ENCODE measurements around the gene YY2. TPM values are rescaled to one million over a fixed set of nuclear protein-coding genes. Genes with fewer than 3 reads are reported as not detected.

Gene YY2
- total and polyA plus RNA-seq, 2 of the 4 experiments (the other 2 are of a cell fraction) = 0.72 to 2.5 TPM

DNA sequence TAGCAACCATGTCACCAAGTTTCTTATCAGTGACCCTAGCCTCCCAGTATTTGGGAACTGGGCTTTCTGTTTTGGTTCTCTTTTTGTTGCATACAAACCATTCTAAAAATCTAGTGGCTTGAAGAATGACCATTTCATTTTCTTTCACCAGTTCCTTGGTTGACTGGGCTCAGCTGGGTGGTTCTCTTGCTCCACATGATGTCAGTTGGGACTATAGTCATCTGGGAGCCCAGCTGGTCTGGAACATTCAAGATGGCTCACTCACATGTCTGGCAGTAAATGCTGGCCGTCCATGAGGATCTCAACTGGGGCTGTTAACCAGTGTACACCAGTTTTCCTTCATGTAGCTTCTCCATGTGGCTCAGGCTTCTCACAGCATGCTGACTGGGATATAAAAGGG, 44.0 kb upstream of the YY2 start:
- in situ Hi-C loops (cut with MboI; ENCODE audit: low sequenced_read_pairs) (no loop called here), intact Hi-C loops (cut with micrococcal nuclease) (no loop called here), dilution Hi-C loops (cut with HindIII; ENCODE audit: low sequenced_read_pairs, unreplicated experiment) (no loop called here)
- H4K5ac ChIP-seq (ENCODE audit: low read depth, low read length) = no peak overlapping the region
- no peak overlapping the region for H3K9ac ChIP-seq (ENCODE audit: low read depth, low read length)
- H4K91ac ChIP-seq (ENCODE audit: insufficient read depth, low read depth, low read length) = no peak overlapping the region
- no peaks in the 10 kb centered on the region for H4K20me1 ChIP-seq (ENCODE audit: insufficient read depth, low read length)
- H3K18ac ChIP-seq (ENCODE audit: low read depth, low read length) = no peak overlapping the region
- peaks cover 16% of the 10 kb centered on the region for H3K27me3 ChIP-seq (ENCODE audit: control insufficient read depth, insufficient read depth, low read length)
- no peak overlapping the region for H2BK5ac ChIP-seq (ENCODE audit: low read depth, low read length, poor library complexity, severe bottlenecking)
- no peak overlapping the region for H3K56ac ChIP-seq (ENCODE audit: extremely low read depth, insufficient read depth, low read length)
- TF ChIP-seq MAZ (IDR thresholded peaks at IDR 0.05; ENCODE audit: borderline replicate concordance, low read depth, low read length) (no peak), FOS (IDR thresholded peaks at IDR 0.05; ENCODE audit: low read depth, low read length) (no peak), CHD1 (IDR thresholded peaks at IDR 0.05; ENCODE audit: low read depth, low read length) (no peak), RCOR1 (IDR thresholded peaks at IDR 0.05; ENCODE audit: insufficient replicate concordance, low read length) (no peak), RAD21 (IDR thresholded peaks at IDR 0.05; ENCODE audit: low read length) (no peak), MAFK (IDR thresholded peaks at IDR 0.05; ENCODE audit: low read depth, low read length) (no peak), BHLHE40 (IDR thresholded peaks at IDR 0.05; ENCODE audit: low read depth, low read length) (no peak), RFX5 (IDR thresholded peaks at IDR 0.05; ENCODE audit: low read depth, low read length) (no peak), NFE2L2 (IDR thresholded peaks at IDR 0.05; ENCODE audit: low read depth, low read length) (no peak), CEBPB (IDR thresholded peaks at IDR 0.05; ENCODE audit: low read depth, low read length) (no peak), POLR2A (IDR thresholded peaks at IDR 0.05; ENCODE audit: low read depth, low read length) (no peak), SMC3 (IDR thresholded peaks at IDR 0.05; ENCODE audit: low read depth, low read length) (no peak)
- TF ChIP-seq, protein P1, sequence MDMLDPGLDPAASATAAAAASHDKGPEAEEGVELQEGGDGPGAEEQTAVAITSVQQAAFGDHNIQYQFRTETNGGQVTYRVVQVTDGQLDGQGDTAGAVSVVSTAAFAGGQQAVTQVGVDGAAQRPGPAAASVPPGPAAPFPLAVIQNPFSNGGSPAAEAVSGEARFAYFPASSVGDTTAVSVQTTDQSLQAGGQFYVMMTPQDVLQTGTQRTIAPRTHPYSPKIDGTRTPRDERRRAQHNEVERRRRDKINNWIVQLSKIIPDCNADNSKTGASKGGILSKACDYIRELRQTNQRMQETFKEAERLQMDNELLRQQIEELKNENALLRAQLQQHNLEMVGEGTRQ (IDR thresholded peaks at IDR 0.05; ENCODE audit: low read depth, low read length) = no peak
- TF ChIP-seq, protein P2, sequence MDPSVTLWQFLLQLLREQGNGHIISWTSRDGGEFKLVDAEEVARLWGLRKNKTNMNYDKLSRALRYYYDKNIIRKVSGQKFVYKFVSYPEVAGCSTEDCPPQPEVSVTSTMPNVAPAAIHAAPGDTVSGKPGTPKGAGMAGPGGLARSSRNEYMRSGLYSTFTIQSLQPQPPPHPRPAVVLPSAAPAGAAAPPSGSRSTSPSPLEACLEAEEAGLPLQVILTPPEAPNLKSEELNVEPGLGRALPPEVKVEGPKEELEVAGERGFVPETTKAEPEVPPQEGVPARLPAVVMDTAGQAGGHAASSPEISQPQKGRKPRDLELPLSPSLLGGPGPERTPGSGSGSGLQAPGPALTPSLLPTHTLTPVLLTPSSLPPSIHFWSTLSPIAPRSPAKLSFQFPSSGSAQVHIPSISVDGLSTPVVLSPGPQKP (IDR thresholded peaks at IDR 0.05; ENCODE audit: borderline replicate concordance, low read depth, low read length) = no peak
- TF ChIP-seq, protein P3, sequence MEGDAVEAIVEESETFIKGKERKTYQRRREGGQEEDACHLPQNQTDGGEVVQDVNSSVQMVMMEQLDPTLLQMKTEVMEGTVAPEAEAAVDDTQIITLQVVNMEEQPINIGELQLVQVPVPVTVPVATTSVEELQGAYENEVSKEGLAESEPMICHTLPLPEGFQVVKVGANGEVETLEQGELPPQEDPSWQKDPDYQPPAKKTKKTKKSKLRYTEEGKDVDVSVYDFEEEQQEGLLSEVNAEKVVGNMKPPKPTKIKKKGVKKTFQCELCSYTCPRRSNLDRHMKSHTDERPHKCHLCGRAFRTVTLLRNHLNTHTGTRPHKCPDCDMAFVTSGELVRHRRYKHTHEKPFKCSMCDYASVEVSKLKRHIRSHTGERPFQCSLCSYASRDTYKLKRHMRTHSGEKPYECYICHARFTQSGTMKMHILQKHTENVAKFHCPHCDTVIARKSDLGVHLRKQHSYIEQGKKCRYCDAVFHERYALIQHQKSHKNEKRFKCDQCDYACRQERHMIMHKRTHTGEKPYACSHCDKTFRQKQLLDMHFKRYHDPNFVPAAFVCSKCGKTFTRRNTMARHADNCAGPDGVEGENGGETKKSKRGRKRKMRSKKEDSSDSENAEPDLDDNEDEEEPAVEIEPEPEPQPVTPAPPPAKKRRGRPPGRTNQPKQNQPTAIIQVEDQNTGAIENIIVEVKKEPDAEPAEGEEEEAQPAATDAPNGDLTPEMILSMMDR (conservative IDR thresholded peaks at IDR 0.05; ENCODE audit: low read depth, low read length) = no peak
- no peak overlapping the region for H2BK120ac ChIP-seq (ENCODE audit: low read depth, low read length)
- H3K79me1 ChIP-seq (ENCODE audit: low read depth in 1 of 2, low read length in 2 of 2) = no peaks in the 10 kb centered on the region
- no peak overlapping the region for H3K4me2 ChIP-seq (ENCODE audit: low read depth, low read length)
- no peaks in the 10 kb centered on the region for H3K4me1 ChIP-seq (ENCODE audit: control insufficient read depth, insufficient read depth, low read length)
- no peaks in the 10 kb centered on the region for H3K36me3 ChIP-seq (ENCODE audit: control insufficient read depth, insufficient read depth, low read length)
- no peak overlapping the region for H2AK9ac ChIP-seq (replicated peaks; ENCODE audit: low read depth, low read length, poor library complexity)
- DNase-seq (no peak), ATAC-seq (ENCODE audit: low read depth) (no peak)
- no peak overlapping the region for H2BK20ac ChIP-seq (ENCODE audit: low read depth, low read length)
- H3K27ac ChIP-seq (ENCODE audit: insufficient read depth, low read length) = no peak overlapping the region
- no peak overlapping the region for H3K14ac ChIP-seq (replicated peaks; ENCODE audit: low read depth, low read length)
- ChIA-PET CTCF (no interaction called here), POLR2A (ENCODE audit: unreplicated experiment) (no interaction called here)
- H3K9me1 ChIP-seq (ENCODE audit: insufficient read depth, low read length) = no peaks in the 10 kb centered on the region
- H3K23ac ChIP-seq (ENCODE audit: low read depth, low read length) = no peak overlapping the region
- no peak overlapping the region for H2BK15ac ChIP-seq (ENCODE audit: low read depth, low read length)
- H3K4ac ChIP-seq (ENCODE audit: low read depth, low read length) = no peak overlapping the region
- no peaks in the 10 kb centered on the region for H3K9me3 ChIP-seq (ENCODE audit: control insufficient read depth, insufficient read depth, low read length)
- no peak overlapping the region for H2AFZ ChIP-seq (replicated peaks; ENCODE audit: low read length, poor library complexity)
- no peak overlapping the region for H4K8ac ChIP-seq (ENCODE audit: low read depth in 2 of 2, low read length in 2 of 2)
- no peak overlapping the region for H3K4me3 ChIP-seq (ENCODE audit: insufficient read depth, low read depth, low read length)
- no peak overlapping the region for H2AK5ac ChIP-seq (ENCODE audit: low read depth, low read length)
- WGBS, 2 experiments (ENCODE audit: extremely low coverage in 2 of 2, insufficient read length in 1 of 2) = no CpG with 5 or more reads among the region's 1 CpG
- BruUV-seq (replicated peaks) = no TSS peak
